DMS114 treated with DMSO at 0.1 percent for 48 hours (cell line): ENCODE data around the gene HPSE.

ENCODE experiments used
- DNase-seq: peaks from one replicate; lab custom pipeline; 2025; ENCODE audit not compliant: unreplicated experiment; lab: John Stamatoyannopoulos, UW

The HPSE gene

GRCh38 chr4:83250687-83251446 is 83.8 kb downstream of the HPSE start:
- no peak for DNase-seq

GRCh38 chr4:83248486-83248885 is 86.2 kb downstream of the HPSE start:
- DNase-seq: no peak

GRCh38 chr4:83247415-83248357 is 87.0 kb downstream of the HPSE start:
- no peak for DNase-seq
